GM10248 (cell line): Measurements from ENCODE around the gene PRPS1.
"Not testable (repeated sequence)": the region's sequence is repeated elsewhere in the genome, so short reads cannot be mapped to it uniquely, and the experiment has no call there.

Experiments
- CTCF ChIA-PET: fragments of 300-600 bp; sonication (Branson Sonifier 250); formaldehyde crosslinking; extraction: SDS; loops from one replicate; lab custom pipeline; 2021; ENCODE audit warnings: antibody characterized with exemption; lab: Yijun Ruan, JAX
- POLR2A ChIA-PET: fragments of 350-650 bp; sonication (Branson Sonifier 250); formaldehyde crosslinking; extraction: SDS; loops from one replicate; lab custom pipeline; 2020; ENCODE audit warnings: antibody characterized with exemption; lab: Yijun Ruan, JAX
- DNase-seq: peaks from one replicate; pipeline ENCODE4 v3.0.0; 2012; ENCODE audit errors: extremely low spot score
- CTCF ChIP-seq: IDR thresholded peaks from 2 replicates; pipeline ENCODE4 v1.5.1; 2012; ENCODE audit warnings: mild to moderate bottlenecking, low read depth; ENCODE audit errors: extremely low read depth, missing control alignments, control extremely low read depth

Gene PRPS1

DNA sequence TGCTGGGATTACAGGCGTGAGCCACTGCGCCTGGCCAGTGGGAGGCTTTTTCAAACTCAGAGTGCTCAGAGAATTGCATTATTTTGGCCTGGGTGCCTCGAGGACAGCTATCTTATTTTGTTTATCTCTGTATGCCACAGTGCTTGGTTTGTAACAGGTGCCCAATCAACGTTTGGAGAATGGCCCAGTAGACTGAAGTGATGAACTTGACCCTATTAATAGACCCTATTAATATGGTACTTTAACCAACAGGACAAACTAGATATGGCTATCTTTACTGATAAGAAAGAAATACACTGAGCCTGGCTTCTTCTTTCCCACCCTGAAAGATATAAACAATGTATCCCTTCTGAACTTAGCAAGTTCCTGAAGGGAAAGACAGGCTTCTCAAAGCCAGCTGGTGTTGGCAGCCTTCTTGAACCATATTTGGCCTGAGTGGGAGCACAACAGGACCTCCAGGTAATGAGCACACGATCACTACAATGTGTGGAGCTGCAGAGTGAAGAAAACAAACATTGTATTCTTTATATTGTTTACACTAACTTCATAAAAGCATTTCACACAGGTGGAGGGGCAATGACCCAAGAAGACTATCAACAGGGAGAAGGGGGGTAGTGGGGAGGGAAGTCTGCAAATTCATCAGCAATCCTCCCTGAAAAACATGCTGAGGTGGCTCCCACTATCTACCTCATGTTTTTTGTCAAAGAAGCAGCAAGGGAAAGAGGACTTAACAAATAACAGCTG lies 41.7 kb downstream of the PRPS1 start:
- CTCF ChIA-PET, result interaction anchor here (0.7 to 17.6 kb wide), 5 partner anchors 7 to 107 kb away, joined by 3 to 304 read pairs (median 5); partner anchors contain the start of gene NCBP2L
- no peak for DNase-seq
- POLR2A ChIA-PET, result interaction anchor here (0.7 kb wide), 1 partner anchor 48 kb away, joined by 3 read pairs; no protein-coding TSS in a partner anchor

DNA sequence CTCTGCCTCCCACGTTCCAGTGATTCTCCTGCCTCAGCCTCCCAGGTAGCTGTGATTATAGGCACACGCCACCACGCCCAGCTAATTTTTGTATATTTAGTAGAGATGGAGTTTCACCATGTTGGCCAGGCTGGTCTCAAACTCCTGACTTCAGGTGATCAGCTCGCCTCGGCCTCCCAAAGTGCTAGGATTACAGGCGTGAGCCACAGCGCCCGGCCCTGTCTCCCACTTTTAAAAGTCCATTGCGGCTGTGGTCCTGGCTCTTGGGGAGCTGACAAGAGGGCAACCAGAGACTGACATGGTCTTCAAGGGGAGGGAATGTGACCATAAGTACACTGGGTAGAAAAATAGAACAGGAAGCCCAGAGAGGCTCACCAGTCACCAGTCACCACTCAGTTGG lies 42.9 kb downstream of the PRPS1 start:
- ChIA-PET POLR2A (interaction anchor here (4.4 kb wide), 1 partner anchor 45 kb away, joined by 59 read pairs; no protein-coding TSS in a partner anchor), CTCF (interaction anchor here (17.6 kb wide), 1 partner anchor 44 kb away, joined by 304 read pairs; no protein-coding TSS in a partner anchor)
- not testable (repeated sequence) for DNase-seq

More for the DNA sequence above, 41.7 kb downstream of the PRPS1 start:
- TF ChIP-seq CTCF, result no peak

- peak; percentile 55 for TF ChIP-seq CTCF
- ChIA-PET CTCF (interaction anchor here (0.8 to 17.6 kb wide), 31 partner anchors 8 to 329 kb away, joined by 3 to 304 read pairs (median 5); partner anchors contain the start of genes NCBP2L, PRPS1 and TSC22D3), POLR2A (interaction anchor here (4.2 to 4.4 kb wide), 2 partner anchors 39 to 43 kb away, joined by 34 to 59 read pairs; no protein-coding TSS in a partner anchor)
- peak; percentile 65 for DNase-seq
Observed at GRCh38 chrX:107672955-107673378, 44.7 kb downstream of the PRPS1 start.

- ChIA-PET POLR2A (interaction anchor here (0.6 to 4.4 kb wide), 4 partner anchors 11 to 761 kb away, joined by 4 to 59 read pairs (median 20); no protein-coding TSS in a partner anchor), CTCF (interaction anchor here (0.9 to 17.6 kb wide), 27 partner anchors 9 to 328 kb away, joined by 3 to 304 read pairs (median 6); partner anchors contain the start of genes NCBP2L, PRPS1 and TSC22D3)
- TF ChIP-seq CTCF, result no peak
- no peak for DNase-seq
Observed at GRCh38 chrX:107673431-107673830, 45.1 kb downstream of the PRPS1 start.

- ChIA-PET POLR2A (interaction anchor here (0.6 to 4.4 kb wide), 4 partner anchors 10 to 762 kb away, joined by 4 to 59 read pairs (median 20); no protein-coding TSS in a partner anchor), CTCF (interaction anchor here (0.9 to 17.6 kb wide), 17 partner anchors 9 to 102 kb away, joined by 3 to 304 read pairs (median 8); partner anchors contain the start of genes NCBP2L, PRPS1 and TSC22D3)
- DNase-seq, result peak; percentile 74
- TF ChIP-seq CTCF, result no peak
Observed at GRCh38 chrX:107673933-107674479, 45.7 kb downstream of the PRPS1 start.

DNA sequence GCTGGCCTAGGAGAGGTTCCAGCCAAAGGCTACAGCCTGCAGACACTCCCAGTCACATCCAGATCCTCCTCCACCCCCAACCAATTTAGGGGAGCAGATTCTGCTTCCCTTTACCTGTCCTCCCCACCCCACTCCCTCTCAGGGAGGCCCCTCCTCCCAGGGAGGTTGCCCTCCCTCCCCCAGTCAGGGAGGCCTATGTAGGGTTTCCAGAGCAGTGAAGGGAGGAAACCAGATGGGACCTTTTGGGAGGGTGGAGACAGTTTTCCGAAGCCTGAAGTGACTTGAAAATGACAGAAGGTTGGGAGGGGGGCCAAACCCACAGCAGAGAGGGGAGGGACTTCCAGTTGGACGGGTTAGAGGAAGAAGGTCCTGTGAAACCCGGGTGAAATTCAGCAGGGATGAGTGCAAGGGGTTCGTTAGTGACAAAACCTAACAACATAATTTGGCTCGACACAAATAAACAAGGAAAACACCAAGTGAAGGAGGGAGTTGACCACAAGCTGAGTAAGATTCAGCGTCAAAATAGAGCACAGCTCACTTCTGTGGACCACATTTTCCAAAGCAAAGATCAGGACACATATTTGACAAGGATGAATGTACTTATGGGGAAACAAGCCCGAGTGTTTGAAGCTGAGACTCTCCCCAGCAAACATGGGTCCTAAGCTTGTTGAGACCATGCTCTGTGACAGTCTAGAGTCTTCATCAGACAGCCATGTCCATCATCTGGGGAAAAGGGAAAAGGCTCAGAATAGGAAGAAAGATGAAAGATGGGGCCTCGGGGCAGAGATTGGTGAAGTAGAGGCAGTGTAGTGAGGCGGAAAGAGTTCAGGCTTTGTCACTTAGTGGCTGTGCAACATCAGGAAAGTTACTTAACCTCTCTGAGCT lies 46.4 kb downstream of the PRPS1 start:
- POLR2A ChIA-PET, result interaction anchor here (0.9 to 4.4 kb wide), 3 partner anchors 9 to 41 kb away, joined by 4 to 59 read pairs (median 34); no protein-coding TSS in a partner anchor
- CTCF ChIA-PET, result interaction anchor here (1.4 to 17.6 kb wide), 5 partner anchors 15 to 102 kb away, joined by 6 to 304 read pairs (median 44); partner anchors contain the start of genes NCBP2L and TSC22D3
- no peak for DNase-seq
- no peak for TF ChIP-seq CTCF
